ENCODE data around the gene SKIC2.

The SKIC2 gene

GRCh38 chr6:31945507-31946369 is 13.2 kb upstream of the SKIC2 start, which contains the start of gene CFB:
Gene CFB, plus strand, starts transcription at chr6:31946095. Its CDS starts 127 bp downstream, at chr6:31946222.
- peak; percentile 91 for DNase-seq (ENCODE audit: low read depth)
- TF ChIP-seq, protein P1, sequence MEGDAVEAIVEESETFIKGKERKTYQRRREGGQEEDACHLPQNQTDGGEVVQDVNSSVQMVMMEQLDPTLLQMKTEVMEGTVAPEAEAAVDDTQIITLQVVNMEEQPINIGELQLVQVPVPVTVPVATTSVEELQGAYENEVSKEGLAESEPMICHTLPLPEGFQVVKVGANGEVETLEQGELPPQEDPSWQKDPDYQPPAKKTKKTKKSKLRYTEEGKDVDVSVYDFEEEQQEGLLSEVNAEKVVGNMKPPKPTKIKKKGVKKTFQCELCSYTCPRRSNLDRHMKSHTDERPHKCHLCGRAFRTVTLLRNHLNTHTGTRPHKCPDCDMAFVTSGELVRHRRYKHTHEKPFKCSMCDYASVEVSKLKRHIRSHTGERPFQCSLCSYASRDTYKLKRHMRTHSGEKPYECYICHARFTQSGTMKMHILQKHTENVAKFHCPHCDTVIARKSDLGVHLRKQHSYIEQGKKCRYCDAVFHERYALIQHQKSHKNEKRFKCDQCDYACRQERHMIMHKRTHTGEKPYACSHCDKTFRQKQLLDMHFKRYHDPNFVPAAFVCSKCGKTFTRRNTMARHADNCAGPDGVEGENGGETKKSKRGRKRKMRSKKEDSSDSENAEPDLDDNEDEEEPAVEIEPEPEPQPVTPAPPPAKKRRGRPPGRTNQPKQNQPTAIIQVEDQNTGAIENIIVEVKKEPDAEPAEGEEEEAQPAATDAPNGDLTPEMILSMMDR (IDR thresholded peaks at IDR 0.05; ENCODE audit: insufficient read depth, low read depth, low read length, missing control alignments) = no peak
- H3K4me3 ChIP-seq (ENCODE audit: low read length) = no peak within 1 kb of the TSS

- no peak overlapping the region for H3K4me3 ChIP-seq (ENCODE audit: low read length)
- TF ChIP-seq, protein P1 (IDR thresholded peaks at IDR 0.05; ENCODE audit: insufficient read depth, low read depth, low read length, missing control alignments) = no peak
- no peak for DNase-seq (ENCODE audit: low read depth)
These were observed 12.5 kb upstream of the SKIC2 start for GRCh38 chr6:31946370-31946885.

GRCh38 chr6:31947070-31947675 is 11.8 kb upstream of the SKIC2 start:
- H3K4me3 ChIP-seq (ENCODE audit: low read length) = no peak overlapping the region
- TF ChIP-seq, protein P1 (IDR thresholded peaks at IDR 0.05; ENCODE audit: insufficient read depth, low read depth, low read length, missing control alignments) = no peak
- DNase-seq (ENCODE audit: low read depth) = no peak

DNA sequence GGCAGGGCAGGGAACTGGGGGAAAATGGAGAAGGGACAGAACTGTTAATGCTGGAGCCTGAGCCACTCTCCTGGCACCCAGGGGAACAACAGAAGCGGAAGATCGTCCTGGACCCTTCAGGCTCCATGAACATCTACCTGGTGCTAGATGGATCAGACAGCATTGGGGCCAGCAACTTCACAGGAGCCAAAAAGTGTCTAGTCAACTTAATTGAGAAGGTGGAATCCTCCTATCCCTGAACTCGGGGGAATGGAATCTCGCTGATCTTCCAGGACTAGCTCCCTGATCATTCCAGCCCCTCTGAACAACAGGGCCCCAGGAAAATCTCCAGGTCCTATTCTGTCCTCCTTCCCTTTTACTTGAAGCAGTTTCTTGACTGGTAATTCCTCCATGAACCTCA is 11.1 kb upstream of the SKIC2 start:
- DNase-seq (ENCODE audit: low read depth) = no peak
- TF ChIP-seq, protein P1 (IDR thresholded peaks at IDR 0.05; ENCODE audit: insufficient read depth, low read depth, low read length, missing control alignments) = no peak
- no peak overlapping the region for H3K4me3 ChIP-seq (ENCODE audit: low read length)

DNA sequence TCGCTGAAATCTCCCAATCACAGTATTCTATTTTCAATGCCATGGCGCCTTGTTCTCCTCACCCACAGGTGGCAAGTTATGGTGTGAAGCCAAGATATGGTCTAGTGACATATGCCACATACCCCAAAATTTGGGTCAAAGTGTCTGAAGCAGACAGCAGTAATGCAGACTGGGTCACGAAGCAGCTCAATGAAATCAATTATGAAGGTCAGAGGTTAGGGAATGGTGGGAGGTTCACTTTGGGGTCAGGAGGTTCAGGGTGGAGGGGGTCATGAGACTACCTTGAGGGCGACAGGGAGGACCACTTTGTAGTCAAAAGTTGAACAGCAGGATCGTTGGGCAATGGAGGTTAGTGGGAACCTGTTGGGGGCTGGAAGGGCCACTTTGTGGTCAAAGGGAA is 10.7 kb upstream of the SKIC2 start:
- TF ChIP-seq, protein P1 (IDR thresholded peaks at IDR 0.05; ENCODE audit: insufficient read depth, low read depth, low read length, missing control alignments) = no peak
- H3K4me3 ChIP-seq (ENCODE audit: low read length) = no peak overlapping the region
- no peak for DNase-seq (ENCODE audit: low read depth)

- H3K4me3 ChIP-seq (ENCODE audit: low read length) = no peak overlapping the region
- TF ChIP-seq, protein P1 (IDR thresholded peaks at IDR 0.05; ENCODE audit: insufficient read depth, low read depth, low read length, missing control alignments) = no peak
- DNase-seq (ENCODE audit: low read depth) = peak; percentile 75
These were observed 10.1 kb upstream of the SKIC2 start for GRCh38 chr6:31948753-31949413.
